GM23248 (cell line): Measurements from ENCODE around the gene TRA2A.

ENCODE experiments used
- EZH2 ChIP-seq: fragments of 200-600 bp; sonication (generic); IDR thresholded peaks from 2 replicates; pipeline ENCODE4 v1.6.1; 2018; ENCODE audit warnings: antibody characterized with exemption, mild to moderate bottlenecking; ENCODE audit not compliant: insufficient read depth, poor library complexity, severe bottlenecking
- EZH2phosphoT487 ChIP-seq: fragments of 200-600 bp; sonication (generic); IDR thresholded peaks from 2 replicates; pipeline ENCODE4 v1.6.1; 2018; ENCODE audit warnings: antibody characterized with exemption, moderate library complexity, mild to moderate bottlenecking, low read depth; ENCODE audit not compliant: insufficient read depth

- TF ChIP-seq EZH2phosphoT487, result no peak
- TF ChIP-seq EZH2, result no peak
Measured at GRCh38 chr7:23531794-23532489, at the start of gene TRA2A.
